GM08714 (cell line): ENCODE data around the gene AFAP1.

Source experiments
- H3K4me3 ChIP-seq: fragments of 200-500 bp; sonication (Bioruptor generic); 2 replicates; pipeline ENCODE4 v1.5.1; 2014; ENCODE audit warnings: mild to moderate bottlenecking, low read length, inconsistent platforms
- ZNF274 ChIP-seq: IDR thresholded peaks from 2 replicates; pipeline ENCODE4 v1.6.1; 2012; ENCODE audit warnings: mild to moderate bottlenecking, low read depth, low read length

The AFAP1 gene

DNA sequence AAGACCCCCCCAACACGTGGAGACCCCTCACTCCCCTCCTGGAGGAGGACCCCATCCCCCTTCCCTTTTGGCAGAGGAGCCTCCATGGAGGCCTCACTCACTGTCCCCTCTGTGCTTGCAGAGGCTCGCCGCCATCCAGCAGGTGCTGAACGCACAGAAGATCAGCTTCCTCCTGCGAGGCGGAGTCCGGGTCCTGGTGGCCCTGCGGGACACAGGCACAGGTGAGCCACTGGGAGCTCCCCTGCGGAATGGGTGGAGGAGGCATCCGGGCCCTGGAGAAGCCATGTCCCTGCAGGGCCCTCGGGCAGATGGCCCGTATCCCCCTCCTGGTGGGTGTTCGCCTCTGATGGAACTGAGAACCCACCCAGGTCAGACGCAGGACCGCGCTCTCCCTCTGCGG is 206.5 kb downstream of the AFAP1 start:
- H3K4me3 ChIP-seq = no peak overlapping the region
- TF ChIP-seq ZNF274 = no peak

DNA sequence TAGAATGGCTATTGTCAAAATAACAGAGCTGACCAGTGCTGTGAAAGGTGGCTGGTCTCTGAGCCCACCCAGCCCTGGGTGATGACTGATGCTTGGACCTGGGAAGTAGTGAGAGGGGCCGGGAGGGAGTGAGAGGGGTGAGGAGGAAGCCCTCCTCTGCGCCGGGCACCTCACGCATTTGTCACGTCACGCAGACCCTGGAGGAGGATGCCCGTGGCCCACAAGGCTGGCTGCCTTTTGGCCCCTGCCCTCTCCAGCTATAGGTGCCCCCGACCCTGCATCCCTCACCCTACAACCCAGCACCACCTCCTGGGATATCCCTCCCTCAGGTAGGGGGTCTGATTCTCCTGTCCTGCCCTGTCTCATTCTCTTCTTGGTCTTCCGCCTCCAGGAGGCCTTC is 207.4 kb downstream of the AFAP1 start:
- no peak for TF ChIP-seq ZNF274
- H3K4me3 ChIP-seq = no peak overlapping the region

DNA sequence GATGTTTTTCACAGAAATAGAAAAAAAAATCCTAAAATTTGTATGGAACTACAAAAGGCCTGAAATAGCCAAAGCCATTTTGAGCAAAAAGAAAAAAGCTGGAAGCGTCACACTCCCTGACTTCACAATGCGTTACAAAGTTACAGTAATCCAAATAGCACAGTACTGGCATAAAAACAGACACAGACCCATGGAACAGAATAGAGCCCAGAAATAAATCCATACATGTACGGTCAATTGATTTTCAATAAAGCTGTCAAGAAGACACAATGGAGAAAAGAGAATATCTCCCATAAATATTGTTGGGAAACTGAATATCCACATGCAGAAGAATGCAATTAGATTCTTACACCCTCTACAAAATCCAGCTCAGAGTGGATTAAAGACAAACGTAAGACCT is 208.2 kb downstream of the AFAP1 start:
- no peak overlapping the region for H3K4me3 ChIP-seq
- no peak for TF ChIP-seq ZNF274

DNA sequence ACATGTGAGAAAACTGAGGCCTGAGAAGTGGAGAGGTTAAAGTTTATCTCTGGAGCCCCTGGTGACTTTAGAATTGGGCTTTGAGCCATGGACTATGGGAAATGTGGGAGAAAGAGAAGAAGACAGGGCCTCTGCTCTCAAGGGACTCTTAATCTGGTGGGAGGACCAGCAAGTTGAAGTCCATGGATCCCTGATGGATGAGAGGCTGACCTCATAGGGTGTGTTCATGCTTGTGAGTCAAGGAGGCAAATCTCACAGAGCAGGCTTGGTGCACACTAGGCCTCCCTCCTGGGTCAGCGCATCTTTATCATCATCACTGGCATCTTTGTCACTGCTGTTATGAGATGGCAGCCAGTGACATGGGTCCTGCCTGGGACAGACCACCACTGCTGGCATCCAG is 211.9 kb downstream of the AFAP1 start:
- no peak overlapping the region for H3K4me3 ChIP-seq
- TF ChIP-seq ZNF274 = no peak

DNA sequence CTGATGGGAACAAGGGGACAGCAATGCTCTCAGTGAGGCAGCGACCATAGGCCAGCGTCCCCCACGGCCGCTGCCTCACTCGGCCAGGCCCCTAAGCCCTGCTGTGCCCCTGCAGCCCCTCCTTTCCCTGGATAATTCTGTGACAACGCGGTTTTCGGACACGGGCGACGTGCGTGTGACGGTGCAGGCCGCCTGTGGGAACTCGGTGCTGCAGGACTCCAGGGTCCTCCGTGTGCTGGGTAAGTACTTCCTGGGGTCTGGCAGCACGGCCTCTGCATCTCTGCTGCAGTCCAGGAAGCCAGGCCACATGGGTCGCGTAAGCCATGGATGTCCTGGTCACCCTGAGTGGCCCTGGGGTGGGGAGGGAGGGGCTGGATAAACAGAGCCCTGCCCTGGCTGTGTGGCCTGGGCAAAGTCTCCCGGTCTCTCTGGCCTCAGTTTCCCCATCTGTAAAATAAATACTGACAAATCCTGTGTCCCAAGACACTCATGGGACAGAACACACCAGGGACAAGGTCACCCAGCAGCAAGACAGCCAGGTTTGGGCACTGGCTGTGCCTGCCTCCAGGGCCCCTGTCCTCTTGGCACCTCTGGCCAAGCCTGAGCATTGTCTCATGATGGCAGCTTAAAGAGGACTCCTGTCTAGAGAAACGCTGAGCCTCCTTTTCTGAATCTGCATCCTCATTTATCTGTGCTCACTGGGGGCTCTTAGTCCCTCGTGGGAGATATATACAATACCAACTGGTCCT is 212.8 kb downstream of the AFAP1 start:
- TF ChIP-seq ZNF274 = no peak
- no peak overlapping the region for H3K4me3 ChIP-seq

DNA sequence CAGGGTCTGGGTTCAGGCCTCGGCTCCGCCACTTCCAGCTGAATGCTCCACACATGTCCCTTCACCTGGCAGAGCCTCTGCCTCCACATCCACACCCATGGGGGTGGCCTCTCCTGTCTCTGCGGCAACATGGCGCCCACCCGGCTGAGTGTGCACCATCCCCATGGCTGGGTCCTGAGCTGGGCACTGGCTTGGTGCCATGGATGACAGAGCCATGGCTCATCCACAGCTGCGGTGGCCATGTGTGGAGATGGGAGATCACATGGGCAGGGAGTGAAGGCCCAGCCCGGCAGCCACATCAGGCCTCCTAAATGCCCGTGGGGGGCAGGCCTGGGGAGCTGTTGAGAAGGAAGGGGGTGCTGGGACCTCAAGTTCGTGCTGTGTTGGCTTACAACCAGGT is 213.7 kb downstream of the AFAP1 start:
- no peak for TF ChIP-seq ZNF274
- no peak overlapping the region for H3K4me3 ChIP-seq

DNA sequence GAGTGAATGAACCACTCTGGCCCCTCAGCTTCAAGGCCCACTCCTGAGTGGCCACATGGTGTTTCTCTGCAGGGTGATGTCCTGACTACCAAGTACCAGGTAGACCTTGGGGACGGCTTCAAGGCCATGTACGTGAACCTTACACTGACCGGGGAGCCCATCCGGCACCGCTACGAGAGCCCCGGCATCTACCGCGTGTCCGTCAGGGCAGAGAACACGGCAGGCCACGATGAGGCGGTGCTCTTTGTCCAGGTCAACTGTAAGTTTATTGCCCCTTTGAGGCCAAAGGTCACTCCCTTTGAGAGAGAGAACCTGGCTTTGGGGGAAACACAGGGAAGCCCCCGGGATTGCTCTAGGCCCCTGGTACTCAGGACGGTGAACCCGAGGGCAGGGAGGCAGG is 216.0 kb downstream of the AFAP1 start:
- no peak for TF ChIP-seq ZNF274
- no peak overlapping the region for H3K4me3 ChIP-seq

DNA sequence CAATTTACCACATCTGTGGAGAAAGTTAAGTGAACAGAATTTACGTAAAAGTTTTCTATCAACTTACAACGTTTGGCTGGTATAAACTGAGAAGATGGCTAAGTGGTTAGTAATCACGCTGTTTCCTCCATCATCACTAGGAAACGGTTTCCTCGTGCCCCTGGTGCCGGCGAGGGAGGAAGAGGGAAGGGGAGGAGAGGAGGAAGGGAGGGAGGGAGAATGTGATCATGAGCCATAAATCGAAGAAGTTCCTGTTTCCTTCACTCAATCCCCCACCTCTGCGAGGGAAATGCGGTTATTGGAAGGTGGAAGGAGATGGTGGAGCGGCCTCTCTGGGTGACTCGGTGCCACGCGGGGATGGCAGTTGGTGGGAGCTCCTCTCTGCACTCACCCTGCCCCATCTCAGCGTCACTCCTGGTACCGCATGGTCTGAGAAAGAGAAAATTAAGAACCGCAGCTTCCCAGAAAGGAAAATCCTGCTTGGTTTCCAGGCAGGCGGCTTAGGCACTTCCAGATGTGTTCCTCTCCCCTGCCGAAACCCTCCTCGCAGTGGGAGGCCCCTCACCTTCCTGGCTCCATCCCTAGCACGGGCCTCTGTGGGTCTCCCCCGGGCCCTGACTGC is 216.8 kb downstream of the AFAP1 start:
- TF ChIP-seq ZNF274 = no peak
- H3K4me3 ChIP-seq = no peak overlapping the region

DNA sequence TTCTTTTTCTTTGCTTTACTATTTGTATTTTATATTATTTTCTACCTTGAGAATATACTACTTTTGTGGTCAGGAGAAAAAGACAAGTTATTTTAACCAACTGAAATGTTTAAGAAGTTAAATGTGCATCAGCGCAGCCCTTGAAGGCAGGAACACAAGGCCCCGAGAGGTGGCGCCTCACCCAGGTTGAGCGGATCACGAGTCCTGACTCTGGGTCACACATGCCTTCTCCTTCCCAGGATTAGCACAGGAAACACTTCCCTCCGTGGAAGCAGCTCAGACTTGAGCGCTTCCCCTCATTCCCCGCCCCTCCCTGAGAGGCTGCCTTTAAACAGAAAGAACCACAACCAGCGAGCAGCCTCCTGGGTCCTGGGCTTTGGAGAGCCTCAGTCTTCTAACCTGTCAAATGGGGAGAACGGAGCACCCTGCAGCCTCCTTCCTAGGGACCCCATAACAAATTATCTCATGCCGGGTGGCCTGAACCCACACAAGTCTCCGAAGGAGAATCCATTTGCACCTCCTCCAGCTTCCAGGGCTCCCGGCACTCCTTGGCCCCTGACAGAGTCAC is 217.6 kb downstream of the AFAP1 start:
- TF ChIP-seq ZNF274 = no peak
- H3K4me3 ChIP-seq = no peak overlapping the region

DNA sequence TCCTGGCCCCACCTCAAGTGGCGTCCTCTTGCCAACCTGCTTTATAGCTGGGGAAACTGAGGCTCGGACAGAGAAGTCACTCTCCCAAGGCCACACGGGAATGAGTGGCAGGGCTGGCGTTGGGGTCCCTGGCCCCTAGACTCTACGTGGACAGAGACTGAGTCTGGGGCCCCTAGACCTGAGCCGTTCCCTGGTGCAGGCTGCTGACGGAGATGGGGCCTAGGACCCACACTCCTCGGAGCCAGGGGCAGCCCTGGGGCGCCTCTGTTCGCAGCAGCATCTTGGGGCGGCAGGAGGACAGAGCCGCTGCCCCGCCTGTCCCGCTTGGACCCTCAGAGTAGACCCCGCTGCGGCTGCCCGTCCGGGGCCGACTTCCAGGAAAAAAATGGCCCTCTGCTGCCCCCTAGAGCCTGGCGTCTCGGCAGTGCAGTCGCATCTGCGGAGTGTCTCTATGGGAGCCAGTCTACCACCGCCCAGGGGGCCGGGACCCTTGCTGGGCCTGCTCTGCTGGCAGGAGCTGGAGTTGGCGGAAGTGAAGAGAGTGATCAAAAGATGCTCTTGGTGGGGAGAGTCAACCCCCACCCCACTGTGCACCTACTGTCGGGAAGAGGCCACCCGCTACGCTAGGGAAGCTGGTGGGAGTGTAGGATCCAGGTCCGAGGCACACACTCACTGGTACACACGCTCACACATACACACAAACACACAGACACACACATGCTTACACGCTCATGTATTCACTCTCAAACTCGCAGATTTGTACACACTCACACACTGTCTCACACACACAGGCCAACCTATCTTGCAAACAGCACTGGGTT is 220.1 kb downstream of the AFAP1 start:
- H3K4me3 ChIP-seq = no peak overlapping the region
- no peak for TF ChIP-seq ZNF274

DNA sequence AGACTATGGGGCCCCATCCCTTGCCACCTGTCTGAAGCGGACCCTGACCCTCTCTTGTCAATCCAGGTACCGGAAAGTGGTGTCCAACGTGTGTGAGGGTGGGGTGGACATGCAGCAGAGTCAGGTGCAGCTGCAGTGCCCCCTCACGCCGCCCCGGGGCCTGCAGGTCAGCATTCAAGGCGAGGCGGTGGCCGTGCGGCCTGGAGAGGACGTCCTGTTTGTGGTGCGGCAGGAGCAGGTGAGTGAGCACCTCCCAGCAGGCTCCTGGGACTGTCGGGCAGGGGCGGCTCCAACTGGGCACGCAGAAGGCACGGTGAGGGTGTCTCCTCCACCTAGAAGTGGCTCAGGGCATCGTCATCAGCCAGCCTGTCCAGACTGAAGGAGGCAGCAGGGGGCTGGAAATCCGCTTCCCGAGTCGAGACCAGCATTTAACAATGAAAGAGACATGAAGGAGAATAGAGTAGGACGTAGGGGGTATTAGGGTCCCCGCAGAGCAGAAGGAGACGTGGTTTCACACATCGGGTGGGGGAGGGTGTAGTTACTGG is 221.6 kb downstream of the AFAP1 start:
- H3K4me3 ChIP-seq = no peak overlapping the region
- no peak for TF ChIP-seq ZNF274

DNA sequence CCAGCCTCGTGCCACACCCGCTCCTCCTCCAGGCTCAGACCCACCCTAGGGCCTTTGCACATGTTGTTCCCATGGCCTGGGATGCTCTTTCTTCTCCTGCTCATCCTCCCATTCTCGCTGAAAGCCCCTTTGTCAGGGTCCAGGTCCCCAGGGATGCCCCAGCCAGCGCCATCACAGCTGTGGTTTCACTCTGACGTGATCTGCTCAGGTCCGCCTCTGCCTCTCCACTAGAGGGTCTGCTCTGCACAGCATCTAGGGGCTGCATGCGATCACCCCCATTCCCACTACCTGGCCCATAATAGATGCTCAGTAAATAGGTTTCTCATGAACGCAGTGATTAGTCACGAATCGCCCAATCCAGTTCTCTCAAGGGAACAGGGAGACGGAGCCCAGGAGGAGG is 222.5 kb downstream of the AFAP1 start:
- H3K4me3 ChIP-seq = no peak overlapping the region
- no peak for TF ChIP-seq ZNF274

DNA sequence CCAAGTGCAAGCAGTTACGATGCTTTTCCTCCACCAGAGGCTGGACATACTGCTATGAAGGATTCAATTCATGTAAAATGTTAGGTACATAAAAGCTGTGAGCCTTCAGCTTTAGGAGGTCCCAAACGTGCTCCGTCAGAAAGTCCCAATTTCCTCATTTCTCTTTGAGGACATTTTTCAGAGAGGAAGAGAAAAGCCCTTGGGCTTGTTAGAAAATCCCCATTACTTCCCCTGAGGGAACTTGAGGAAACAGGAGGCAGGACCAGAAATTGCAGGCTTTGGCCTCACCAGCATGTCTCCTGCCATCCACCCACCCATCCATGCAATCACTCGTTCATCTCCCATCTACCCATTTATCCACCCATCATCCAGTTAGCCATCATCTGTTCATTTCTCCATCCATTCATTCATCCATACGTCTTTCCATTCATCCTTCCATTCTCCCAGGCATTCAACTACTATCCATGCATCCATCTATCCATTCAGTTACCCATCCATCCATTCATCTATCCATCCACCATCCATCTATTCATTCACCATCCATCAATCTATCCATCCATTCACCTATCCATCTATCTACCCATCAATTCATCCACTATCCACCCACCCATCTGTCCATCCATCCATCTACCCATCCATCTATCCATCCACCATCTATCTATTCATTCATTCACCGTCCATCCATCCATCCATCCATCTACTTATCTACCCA is 223.5 kb downstream of the AFAP1 start:
- no peak overlapping the region for H3K4me3 ChIP-seq

More for the DNA sequence above, 223.5 kb downstream of the AFAP1 start:
- TF ChIP-seq ZNF274 = no peak
